ENCODE data around the gene IQCH.

Gene IQCH

GRCh38 chr15:67386947-67387346, 132.4 kb downstream of the IQCH start:
- no peak overlapping the region for H3K4me3 ChIP-seq (ENCODE audit: low read length)
- no peak for DNase-seq (ENCODE audit: low read depth)
- TF ChIP-seq CTCF (conservative IDR thresholded peaks at IDR 0.05; ENCODE audit: low read length) = no peak

- DNase-seq (ENCODE audit: low read depth) = no peak
- no peak for TF ChIP-seq CTCF (conservative IDR thresholded peaks at IDR 0.05; ENCODE audit: low read length)
- no peak overlapping the region for H3K4me3 ChIP-seq (ENCODE audit: low read length)
Observed at GRCh38 chr15:67389975-67390374, 135.4 kb downstream of the IQCH start.

GRCh38 chr15:67394873-67395639, 140.5 kb downstream of the IQCH start:
- TF ChIP-seq CTCF (conservative IDR thresholded peaks at IDR 0.05; ENCODE audit: low read length) = no peak
- DNase-seq (ENCODE audit: low read depth) = no peak
- no peak overlapping the region for H3K4me3 ChIP-seq (ENCODE audit: low read length)

- TF ChIP-seq CTCF (conservative IDR thresholded peaks at IDR 0.05; ENCODE audit: low read length) = no peak
- H3K4me3 ChIP-seq (ENCODE audit: low read length) = no peak overlapping the region
- no peak for DNase-seq (ENCODE audit: low read depth)
Observed at GRCh38 chr15:67396114-67396513, 141.5 kb downstream of the IQCH start.

GRCh38 chr15:67397139-67397538, 142.6 kb downstream of the IQCH start:
- H3K4me3 ChIP-seq (ENCODE audit: low read length) = no peak overlapping the region
- DNase-seq (ENCODE audit: low read depth) = no peak
- TF ChIP-seq CTCF (conservative IDR thresholded peaks at IDR 0.05; ENCODE audit: low read length) = peak; percentile 23; the same call in 1 of the 2 replicates

GRCh38 chr15:67399925-67400324, 145.3 kb downstream of the IQCH start:
- TF ChIP-seq CTCF (conservative IDR thresholded peaks at IDR 0.05; ENCODE audit: low read length) = no peak
- no peak for DNase-seq (ENCODE audit: low read depth)
- H3K4me3 ChIP-seq (ENCODE audit: low read length) = no peak overlapping the region

- TF ChIP-seq CTCF (conservative IDR thresholded peaks at IDR 0.05; ENCODE audit: low read length) = no peak
- no peak overlapping the region for H3K4me3 ChIP-seq (ENCODE audit: low read length)
- no peak for DNase-seq (ENCODE audit: low read depth)
Observed at GRCh38 chr15:67400890-67401289, 146.3 kb downstream of the IQCH start.

Measured in AG10803 (cell line).